Activated T-helper 1 cell treated with Interleukin-2 at 50 U/mL for 16 hours (primary cell): Measurements from ENCODE around the gene CUL9.
A peak's percentile ranks its signal among the peaks of the same experiment; 100 is the strongest.

Experiments used
- DNase-seq: peaks from one replicate; pipeline ENCODE4 v3.0.0-alpha.2; 2020; ENCODE audit warnings: low read depth

Gene CUL9

DNA sequence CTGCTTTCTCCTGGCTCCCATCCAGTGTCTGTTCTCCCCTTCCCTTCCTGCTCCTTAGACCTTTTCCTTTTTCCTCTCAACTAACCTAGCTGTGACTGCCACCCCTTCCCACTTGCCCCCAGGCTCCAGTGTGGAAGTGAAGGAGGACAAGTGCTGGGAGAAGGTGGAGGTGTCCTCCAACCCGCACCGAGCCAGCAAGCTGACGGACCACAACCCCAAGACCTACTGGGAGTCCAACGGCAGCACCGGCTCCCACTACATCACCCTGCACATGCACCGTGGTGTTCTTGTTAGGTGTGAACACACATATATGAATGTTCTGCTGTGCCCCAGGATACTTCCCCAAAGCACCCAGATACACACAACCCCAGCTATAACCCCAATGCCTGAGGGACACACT lies 18.5 kb downstream of the CUL9 start:
- no peak for DNase-seq

DNA sequence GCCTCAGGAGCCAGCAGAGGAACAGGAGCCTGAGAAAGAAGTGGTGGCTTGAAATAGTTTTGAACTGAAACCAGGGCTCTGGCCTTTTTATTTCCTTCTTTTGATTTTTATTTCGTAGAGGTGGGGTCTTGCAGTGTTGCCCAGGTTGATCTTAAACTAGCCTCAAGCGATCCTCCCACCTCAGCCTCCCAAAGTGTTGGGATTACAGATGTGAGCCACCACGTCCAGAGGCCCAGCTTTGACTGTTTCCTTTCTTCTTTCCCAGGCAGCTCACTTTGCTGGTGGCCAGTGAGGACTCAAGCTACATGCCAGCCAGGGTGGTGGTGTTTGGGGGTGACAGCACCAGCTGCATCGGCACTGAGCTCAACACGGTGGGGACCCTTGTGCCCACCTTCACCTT lies 20.5 kb downstream of the CUL9 start:
- DNase-seq, result no peak

DNA sequence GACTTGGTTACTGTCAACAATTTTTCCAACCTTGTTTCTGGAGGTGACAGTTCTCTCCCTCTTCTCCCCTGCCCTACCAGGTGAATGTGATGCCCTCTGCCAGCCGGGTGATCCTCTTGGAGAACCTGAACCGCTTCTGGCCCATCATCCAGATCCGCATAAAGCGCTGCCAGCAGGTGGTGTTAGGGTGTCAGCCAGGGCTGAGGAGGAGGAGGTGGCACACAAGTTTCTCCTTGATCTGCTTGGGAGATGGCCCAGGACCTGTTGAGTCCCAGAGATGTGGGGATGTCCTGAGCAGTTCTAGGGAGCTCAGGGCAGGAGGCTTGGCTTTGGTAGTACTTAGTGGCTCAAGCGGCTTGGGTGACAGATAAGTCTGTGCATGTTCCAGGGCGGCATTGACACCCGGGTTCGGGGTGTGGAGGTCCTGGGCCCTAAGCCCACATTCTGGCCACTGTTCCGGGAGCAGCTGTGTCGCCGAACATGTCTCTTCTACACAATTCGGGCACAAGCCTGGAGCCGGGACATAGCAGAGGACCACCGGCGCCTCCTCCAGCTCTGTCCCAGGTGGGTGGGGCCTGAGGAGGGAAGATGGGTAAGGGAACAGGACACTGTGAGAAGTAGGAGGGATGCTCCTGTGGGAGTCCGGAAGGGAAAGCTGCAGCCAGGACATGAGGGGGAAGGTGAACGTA lies 21.2 kb downstream of the CUL9 start:
- no peak for DNase-seq

DNA sequence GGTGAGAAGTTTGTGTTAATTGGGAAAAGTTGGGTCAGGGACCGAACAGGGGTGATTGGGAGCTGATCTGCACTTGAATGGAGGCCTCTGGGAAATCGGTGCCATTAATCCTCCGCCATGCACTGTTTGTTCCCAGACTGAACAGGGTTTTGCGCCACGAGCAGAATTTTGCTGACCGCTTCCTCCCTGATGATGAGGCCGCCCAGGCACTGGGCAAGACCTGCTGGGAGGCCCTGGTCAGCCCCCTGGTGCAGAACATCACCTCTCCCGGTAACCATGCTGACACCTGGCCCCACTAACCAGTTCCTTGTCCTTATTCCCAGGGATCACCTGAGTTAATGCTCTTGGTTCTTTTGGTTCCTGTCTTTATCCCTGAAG lies 21.7 kb downstream of the CUL9 start:
- DNase-seq, result no peak

DNA sequence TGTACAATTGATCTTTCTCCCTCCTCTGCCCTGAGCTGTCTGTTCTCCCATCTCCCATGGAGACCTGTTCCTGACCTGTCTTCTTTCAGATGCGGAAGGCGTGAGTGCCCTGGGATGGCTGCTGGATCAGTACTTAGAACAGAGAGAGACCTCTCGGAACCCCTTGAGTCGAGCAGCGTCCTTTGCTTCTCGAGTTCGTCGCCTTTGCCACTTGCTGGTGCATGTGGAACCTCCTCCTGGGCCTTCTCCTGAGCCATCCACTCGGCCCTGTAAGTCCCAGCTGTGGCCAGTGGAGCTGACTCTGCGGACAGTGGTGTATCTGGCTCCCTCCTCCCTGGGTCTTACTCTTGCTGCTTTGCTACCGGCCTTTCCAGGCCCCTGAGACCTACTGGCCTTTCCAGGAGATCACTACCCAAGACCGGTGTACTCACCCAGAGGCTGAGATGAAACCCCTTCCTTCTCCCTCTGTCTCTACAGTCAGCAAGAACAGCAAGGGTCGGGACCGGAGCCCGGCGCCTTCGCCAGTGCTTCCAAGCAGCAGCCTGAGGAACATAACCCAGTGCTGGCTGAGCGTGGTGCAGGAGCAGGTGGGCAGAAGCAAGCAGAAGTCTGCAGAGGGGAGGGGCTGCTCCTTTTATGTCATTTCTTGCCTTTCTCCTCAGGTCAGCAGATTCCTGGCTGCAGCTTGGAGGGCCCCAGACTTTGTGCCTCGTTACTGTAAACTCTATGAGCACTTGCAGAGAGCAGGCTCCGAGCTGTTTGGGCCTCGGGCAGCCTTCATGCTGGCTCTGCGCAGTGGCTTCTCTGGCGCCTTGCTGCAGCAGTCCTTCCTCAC lies 22.5 kb downstream of the CUL9 start:
- no peak for DNase-seq

DNA sequence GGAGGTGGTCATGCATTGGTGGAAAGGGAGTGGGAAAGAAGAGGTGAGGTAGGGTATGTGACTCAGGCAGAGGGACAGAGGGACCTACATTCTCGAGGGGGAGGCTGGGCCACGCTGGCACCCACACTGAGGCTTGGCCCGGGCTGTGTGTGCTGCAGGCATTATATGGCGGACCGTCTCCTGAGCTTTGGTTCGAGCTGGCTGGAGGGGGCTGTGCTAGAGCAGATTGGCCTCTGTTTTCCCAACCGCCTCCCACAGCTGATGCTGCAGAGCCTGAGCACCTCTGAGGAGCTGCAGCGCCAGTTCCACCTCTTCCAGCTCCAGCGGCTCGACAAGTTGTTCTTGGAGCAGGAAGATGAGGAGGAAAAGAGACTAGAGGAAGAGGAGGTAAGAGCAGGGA lies 23.9 kb downstream of the CUL9 start:
- no peak for DNase-seq

DNA sequence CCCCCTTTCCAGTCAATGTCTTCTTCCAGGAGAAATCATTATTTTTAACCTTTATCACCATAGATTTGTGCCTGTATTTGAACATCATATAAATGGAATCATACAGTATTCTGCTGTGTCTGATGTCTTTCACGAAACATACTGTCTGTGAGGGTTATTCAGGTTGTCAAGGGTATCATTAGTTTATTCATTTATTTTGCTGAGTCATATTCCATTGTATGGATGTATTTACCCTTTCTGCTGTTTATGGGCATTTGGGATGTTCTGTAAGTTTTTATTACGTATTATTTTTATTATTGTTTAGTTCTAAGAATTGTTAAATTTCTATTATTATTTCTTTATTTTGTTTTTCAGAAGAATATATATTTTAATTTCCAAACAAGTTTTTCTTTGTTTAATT lies 25.3 kb downstream of the CUL9 start:
- DNase-seq, result no peak

DNA sequence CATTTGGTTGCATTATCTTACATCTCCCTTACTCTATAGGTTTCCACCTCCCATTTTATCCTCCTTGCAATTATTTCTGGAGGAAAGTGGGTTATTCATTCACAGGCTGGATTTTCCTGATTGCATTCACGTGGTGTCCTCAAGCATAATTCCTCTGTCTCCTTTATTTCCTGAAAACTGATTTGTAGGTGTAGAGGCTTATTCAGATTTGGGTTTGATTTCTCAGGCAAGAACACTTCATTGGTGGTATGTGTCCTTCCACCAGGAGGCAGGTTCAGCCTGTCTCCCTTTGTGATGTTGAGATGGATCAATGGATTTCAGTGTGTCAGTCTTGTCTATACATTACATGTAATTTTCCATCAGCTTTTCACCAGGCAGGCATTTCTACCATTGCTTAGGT lies 30.0 kb downstream of the CUL9 start:
- DNase-seq, result no peak

DNA sequence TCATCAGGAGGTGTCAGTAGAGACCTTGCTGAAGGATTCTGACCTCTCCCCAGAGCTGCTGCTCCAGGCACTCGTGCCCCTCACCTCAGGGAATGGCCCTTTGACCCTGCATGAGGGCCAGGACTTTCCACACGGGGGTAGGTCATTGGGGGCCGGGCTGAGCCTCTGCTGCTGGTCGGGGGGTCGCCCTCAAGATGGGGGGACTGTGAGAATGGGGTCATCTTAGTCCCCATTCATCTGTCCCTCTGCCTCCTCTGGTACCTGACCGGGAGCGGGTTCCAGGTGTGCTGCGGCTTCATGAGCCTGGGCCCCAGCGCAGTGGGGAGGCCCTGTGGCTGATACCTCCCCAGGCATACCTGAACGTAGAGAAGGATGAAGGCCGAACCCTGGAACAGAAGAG lies 31.4 kb downstream of the CUL9 start:
- DNase-seq, result no peak

DNA sequence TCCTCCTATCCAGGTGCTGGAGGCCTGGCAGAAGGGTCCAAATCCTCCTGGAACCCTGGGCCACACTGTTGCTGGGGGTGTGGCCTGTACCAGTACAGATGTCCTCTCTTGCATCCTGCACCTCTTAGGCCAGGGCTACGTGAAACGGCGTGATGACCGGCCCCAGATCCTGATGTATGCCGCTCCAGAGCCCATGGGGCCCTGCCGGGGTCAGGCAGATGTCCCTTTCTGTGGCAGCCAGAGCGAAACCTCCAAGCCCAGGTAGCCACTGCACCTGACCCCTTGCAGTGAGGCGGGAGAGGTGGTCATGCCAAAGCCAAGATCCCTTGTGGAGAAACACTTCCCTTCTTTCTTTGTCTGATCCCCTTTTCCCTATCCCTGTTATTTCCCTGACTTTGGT lies 33.1 kb downstream of the CUL9 start:
- no peak for DNase-seq

DNA sequence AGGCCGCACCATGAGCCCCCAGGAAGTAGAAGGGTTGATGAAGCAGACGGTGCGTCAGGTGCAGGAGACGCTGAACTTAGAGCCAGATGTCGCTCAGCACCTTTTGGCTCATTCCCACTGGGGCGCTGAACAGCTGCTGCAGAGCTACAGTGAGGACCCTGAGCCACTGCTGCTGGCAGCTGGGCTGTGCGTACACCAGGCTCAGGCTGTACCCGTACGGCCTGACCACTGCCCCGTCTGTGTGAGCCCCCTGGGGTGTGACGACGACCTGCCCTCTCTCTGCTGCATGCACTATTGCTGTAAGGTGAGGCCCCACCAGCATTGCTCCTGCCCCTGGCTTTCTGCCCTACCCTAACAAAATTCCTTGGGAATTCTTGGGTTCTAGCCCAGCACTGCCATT lies 34.2 kb downstream of the CUL9 start:
- no peak for DNase-seq

DNA sequence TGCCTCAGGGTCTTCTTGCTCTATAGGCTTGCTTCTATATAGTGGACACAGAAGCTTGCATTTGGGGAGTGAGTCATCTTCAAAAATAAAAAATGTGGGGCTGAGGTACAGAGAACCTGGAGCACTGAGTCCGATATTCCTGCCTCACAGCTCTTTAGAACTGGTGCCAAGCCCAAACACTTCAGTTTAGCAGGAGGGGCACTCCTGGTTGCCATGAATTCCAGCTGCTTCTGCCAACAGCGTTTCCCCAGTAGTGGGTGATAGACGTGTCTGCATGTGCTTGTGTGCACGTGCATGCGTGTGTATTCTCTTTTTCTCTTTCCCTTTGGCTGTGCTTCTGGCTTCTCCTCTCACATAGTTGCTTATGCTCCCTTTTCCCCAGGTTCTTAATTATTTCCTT lies 35.4 kb downstream of the CUL9 start:
- DNase-seq, result no peak

DNA sequence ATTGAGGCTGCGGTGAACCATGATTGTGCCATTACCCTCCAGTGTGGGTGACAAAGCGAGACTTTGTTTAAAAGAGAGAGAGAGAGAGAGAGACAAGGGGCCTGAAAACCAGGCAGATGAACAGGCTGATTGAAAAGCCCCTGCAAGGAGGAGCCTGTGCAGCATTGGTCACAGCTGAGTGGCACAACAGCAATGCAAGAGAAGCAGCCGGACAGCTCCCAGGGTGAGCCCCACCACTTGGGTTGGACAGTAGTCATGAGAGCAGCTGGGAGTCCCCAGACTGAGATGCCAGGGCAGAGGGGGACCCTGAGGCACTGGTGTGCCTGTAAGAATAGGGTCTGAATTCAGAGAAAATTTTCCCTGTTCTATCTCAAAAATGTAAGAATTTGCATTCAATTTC lies 37.1 kb downstream of the CUL9 start:
- no peak for DNase-seq

DNA sequence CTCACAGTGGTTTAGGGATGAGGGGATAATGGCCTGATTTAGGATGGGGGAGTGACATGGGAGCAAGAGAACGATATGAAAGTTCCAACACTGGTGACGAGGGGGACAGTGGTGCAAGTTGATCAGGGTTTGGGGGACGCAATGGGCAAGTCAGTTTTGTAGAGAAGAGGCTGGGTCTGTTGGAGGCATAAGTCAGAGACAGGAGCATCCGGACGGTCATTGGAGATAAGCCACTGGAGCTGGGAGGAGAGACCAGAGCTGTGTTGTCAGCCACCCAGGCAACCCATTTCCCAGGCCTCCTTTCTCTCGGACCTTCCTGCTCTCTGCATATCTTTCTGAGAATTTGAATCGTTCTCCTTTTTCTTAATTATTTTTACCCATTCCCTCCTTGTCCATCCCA lies 37.8 kb downstream of the CUL9 start:
- no peak for DNase-seq

DNA sequence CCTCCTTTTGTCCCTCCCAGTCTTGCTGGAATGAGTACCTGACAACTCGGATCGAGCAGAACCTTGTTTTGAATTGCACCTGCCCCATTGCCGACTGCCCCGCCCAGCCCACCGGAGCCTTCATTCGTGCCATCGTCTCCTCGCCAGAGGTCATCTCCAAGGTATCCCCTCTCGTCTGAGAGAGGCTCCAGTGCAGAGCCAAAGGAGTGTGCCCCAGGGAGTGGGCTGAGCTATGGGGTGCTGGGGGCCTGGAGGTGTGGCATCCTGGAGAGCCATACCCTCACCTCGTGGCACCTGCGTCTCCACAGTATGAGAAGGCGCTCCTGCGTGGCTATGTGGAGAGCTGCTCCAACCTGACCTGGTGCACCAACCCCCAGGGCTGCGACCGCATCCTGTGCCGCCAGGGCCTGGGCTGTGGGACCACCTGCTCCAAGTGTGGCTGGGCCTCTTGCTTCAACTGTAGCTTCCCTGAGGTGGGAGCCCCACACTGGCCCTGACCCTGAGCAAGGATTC lies 38.5 kb downstream of the CUL9 start:
- no peak for DNase-seq

DNA sequence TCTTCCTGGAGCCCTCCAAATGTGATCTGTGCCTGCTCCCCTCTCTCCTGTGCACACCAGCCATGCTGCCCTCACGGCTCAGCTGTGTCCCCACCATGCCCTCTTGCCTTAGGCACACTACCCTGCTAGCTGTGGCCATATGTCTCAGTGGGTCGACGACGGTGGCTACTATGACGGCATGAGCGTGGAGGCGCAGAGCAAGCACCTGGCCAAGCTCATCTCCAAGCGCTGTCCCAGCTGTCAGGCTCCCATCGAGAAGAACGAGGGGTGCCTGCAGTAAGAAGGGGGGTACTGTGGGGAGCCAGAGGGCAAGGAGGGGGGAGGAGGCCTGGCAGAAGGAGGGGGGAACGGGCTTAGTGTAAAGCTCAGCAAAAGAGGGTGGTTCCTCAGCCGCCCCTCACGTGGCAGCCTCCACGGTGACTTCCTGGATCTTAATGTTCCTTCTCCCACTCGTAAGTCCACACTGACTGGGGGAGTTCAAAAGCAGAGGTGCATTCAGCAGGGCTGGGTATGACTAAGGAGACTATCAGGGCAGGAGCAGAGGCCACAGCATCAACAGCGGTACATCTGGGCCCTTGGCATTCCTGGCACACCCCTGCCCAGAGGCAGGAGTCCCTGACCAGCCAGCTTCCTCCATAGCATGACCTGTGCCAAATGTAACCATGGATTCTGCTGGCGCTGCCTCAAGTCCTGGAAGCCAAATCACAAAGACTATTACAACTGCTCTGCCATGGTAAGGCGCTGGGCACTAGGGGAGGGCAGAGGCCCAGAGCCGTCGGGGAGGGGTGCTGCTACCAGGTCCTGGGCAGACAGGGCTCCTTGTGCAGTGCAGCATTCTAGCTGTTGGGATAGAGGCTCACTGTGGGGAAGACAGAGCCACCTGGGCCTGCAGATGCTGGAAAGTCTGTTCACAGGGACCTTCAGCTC lies 39.3 kb downstream of the CUL9 start:
- no peak for DNase-seq

DNA sequence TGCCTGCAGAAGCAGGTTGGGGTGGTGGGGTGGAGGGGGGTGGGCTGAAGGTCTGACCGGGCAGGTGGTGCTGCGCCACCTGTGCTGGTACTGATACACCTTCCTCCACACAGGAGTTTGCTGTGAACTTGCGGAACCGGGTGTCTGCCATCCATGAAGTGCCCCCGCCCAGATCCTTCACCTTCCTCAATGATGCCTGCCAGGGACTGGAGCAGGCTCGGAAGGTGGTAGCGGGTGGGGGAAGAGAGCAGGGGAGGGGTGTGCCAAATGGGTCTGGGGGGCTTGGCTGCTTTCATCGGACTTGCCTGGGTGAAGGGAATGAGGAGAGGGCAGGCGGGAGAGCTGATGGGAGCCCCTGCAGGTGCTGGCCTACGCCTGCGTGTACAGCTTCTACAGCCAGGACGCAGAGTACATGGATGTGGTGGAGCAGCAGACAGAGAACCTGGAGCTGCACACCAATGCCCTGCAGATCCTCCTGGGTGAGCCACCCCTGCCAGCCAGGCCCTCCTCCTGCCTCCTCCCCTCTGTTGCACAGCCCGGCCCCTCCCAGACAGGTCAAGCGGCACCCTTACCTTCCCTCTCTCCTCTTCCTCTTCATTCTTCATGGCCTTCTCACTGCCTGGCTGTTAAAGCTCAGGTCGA lies 40.5 kb downstream of the CUL9 start:
- no peak for DNase-seq

DNA sequence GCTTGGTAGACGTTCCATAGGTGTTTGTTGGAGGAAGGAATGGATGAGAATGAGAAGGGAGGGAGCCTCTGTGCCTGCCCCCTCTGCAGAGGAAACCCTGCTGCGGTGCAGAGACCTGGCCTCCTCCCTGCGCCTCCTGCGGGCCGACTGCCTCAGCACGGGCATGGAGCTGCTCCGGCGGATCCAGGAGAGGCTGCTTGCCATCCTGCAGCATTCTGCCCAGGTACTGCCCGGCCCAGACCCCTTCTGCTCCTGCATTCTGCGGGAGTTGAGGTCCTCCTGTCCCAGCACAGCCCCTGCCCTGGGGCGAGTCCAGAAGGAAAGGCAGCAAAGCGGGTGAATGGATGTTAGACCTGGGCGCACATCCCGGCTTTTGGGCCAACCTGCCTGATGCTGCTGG lies 41.2 kb downstream of the CUL9 start:
- DNase-seq, result no peak

DNA sequence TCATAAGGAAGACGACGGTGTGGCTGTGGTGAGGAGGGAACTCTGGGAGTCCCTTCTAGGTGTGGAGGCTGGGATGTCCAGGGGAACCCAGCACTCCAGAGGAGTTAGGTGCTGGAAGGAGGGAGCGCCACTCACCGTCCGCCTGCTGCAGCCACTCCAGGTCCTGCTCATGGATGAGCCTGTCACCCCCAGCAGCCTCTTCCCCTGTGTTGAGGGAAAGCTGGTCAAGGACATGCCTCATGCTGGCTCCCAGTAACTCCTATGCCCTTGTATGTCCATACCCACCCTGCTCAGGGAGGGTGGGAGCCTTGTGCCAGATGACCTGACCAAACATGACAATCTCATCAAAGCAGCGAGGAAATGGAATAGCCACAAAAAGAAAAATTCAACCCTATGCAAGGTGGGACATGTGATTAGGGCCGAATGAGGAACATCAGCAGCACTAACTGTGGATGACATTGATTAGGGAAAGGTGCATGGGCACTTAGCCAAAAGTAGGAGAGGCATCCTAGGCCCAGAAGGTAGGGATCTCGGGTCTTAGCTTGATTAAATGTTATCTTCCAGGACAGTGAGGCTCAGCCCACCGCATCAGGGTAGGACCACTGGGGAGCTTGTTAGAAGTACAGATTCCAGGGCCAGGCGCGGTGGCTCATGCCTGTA lies 44.3 kb downstream of the CUL9 start:
- DNase-seq, result no peak

DNA sequence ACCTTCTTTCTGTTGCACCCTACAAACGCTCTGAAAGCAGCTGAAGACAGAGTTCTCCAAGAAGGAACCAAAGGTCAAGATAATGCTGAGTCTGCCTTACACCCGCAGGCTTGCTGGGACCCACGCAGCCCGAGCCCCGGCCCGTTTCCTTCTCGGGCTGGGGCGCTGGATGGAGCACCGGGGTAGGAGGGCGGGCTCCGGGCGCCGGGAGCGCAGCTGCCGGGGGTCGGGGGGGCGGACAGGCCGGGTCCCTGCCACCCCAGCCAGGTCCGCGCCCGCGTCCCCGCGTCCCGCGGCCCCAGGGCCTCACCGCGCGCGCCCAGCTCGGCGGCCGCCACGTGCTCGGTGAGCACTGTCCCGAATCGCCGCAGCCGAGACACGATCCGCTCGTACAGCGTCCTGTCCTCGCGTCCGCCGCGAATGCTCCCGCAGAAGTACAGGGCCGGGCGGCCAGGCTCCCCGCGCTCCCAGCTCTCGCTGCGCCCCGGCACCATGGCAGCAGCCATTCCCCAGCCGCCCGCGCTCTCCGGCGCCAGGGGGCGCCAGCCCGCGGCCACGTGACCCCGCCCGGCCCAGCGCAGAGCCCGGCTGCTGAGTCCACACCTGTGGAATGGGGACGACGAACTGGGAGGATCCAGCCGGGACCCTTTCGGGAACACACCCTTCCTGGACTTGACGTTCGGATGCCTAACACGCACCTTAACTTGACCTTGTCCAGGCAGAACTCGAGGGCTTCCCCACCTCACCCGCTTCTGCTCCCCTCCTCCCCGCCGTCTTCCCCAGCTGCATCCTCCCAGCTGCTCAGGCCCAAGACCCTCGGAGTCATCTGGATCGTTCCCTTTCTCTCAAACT lies 47.2 kb downstream of the CUL9 start, which contains the start of gene DNPH1:
DNPH1 (minus strand) TSS at position 531 of the 852 bp plus-strand sequence; CDS start at position 506, 25 bp downstream.
- DNase-seq, result peak; percentile 74
